CD4-positive, CD25-positive, alpha-beta regulatory T cell (primary cell): ENCODE data around the gene STYXL2. TPM values are rescaled to one million over a fixed set of nuclear protein-coding genes. Genes with fewer than 3 reads are reported as not detected.

ENCODE experiments used
- ATAC-seq, 2 donors: fragments of 150-1000 bp; cut with Tn5 transposase; one replicate each; pipeline ENCODE4 v1.10.0; 2021; ENCODE audit warnings: low read depth in 2 of 2, moderate number of reproducible peaks in 2 of 2, moderate library complexity in 1 of 2
- DNase-seq, 3 donors: peaks; one replicate each; pipeline versions ENCODE4 v3.0.0 to v3.0.0-alpha.2; 2012 to 2022; ENCODE audit warnings: mixed read lengths in 1 of 3
- H3K27ac ChIP-seq: one replicate; pipeline ENCODE4 v1.7.0; 2013; ENCODE audit warnings: mild to moderate bottlenecking, low read length; ENCODE audit not compliant: insufficient read depth, poor library complexity, severe bottlenecking
- H3K27me3 ChIP-seq: one replicate; pipeline ENCODE4 v1.7.0; 2013; ENCODE audit warnings: low read length; ENCODE audit not compliant: control insufficient read depth, insufficient read depth
- H3K36me3 ChIP-seq: one replicate; pipeline ENCODE4 v1.7.0; 2013; ENCODE audit warnings: mild to moderate bottlenecking, low read length, moderate library complexity; ENCODE audit not compliant: control insufficient read depth, insufficient read depth
- H3K4me1 ChIP-seq: 2 replicates; pipeline ENCODE4 v1.7.0; 2013; ENCODE audit warnings: mild to moderate bottlenecking, low read length; ENCODE audit not compliant: insufficient read depth, control insufficient read depth, poor library complexity, severe bottlenecking
- H3K4me3 ChIP-seq: one replicate; pipeline ENCODE4 v1.7.0; 2013; ENCODE audit warnings: low read depth, mild to moderate bottlenecking, low read length, moderate library complexity
- H3K9me3 ChIP-seq, 2 experiments: 1 replicate in 1 of 2; 2 replicates in 1 of 2; pipeline ENCODE4 v1.7.0; 2013; ENCODE audit warnings: low read length in 2 of 2, mild to moderate bottlenecking in 1 of 2, moderate library complexity in 1 of 2; ENCODE audit not compliant: control insufficient read depth in 2 of 2
- H3K27ac Mint-ChIP-seq, 3 donors: one replicate each; pipeline ENCODE4 v1.8.0; 2020 to 2022; ENCODE audit warnings: mild to moderate bottlenecking in 3 of 3, mixed read lengths in 3 of 3, moderate library complexity in 2 of 3
- H3K27me3 Mint-ChIP-seq: one replicate; pipeline ENCODE4 v1.8.0; 2022; ENCODE audit warnings: mild to moderate bottlenecking, mixed read lengths
- H3K36me3 Mint-ChIP-seq: one replicate; pipeline ENCODE4 v1.8.0; 2020; ENCODE audit warnings: mixed read lengths
- H3K4me1 Mint-ChIP-seq, 4 donors: one replicate each; pipeline ENCODE4 v1.8.0; 2020 to 2022; ENCODE audit warnings: mixed read lengths in 4 of 4, mild to moderate bottlenecking in 1 of 4
- H3K4me3 Mint-ChIP-seq, 4 donors: one replicate each; pipeline ENCODE4 v1.8.0; 2020 to 2022; ENCODE audit warnings: mild to moderate bottlenecking in 4 of 4, mixed read lengths in 4 of 4, moderate library complexity in 3 of 4
- H3K9me3 Mint-ChIP-seq, 7 donors: one replicate each; pipeline ENCODE4 v1.8.0; 2020 to 2022; ENCODE audit warnings: mixed read lengths in 7 of 7, mild to moderate bottlenecking in 3 of 7, moderate library complexity in 2 of 7
- polyA plus RNA-seq, 4 donors: library from polyadenylated mRNA; unstranded; fragments of 300-500 nt; fragmentation: Illumina TruSeq; gene quantifications; one replicate each; pipeline ENCODE4 v1.2.3, GENCODE V29; 2021
- total RNA-seq: library from RNA; stranded (reverse); gene quantifications from one replicate; pipeline ENCODE4 v1.2.3, GENCODE V29; 2022

The STYXL2 gene
- total RNA-seq (not detected), polyA plus RNA-seq (not detected)

- Mint-ChIP-seq H3K27me3 (no peaks in the 10 kb centered on the region), H3K9me3 (peaks cover 0 to 3% (median 0%) of the 10 kb centered on the region in 7 donors), H3K27ac (peak within 1 kb of the TSS; percentile 24 to 86 (median 85)), H3K4me1 (peaks cover 10 to 49% (median 24%) of the 10 kb centered on the region in 4 donors), H3K36me3 (peaks cover 5% of the 10 kb centered on the region), H3K4me3 (peak within 1 kb of the TSS in 1 of 4 donors; percentile 8)
- Histone ChIP-seq H3K27me3 (no peaks in the 10 kb centered on the region), H3K4me3 (no peak within 1 kb of the TSS), H3K4me1 (peaks cover 25% of the 10 kb centered on the region), H3K27ac (no peak within 1 kb of the TSS), H3K9me3 (no peaks in the 10 kb centered on the region), H3K36me3 (no peaks in the 10 kb centered on the region)
- DNase-seq, result no peak
- no peak for ATAC-seq
Observed at GRCh38 chr1:167093846-167094516, at the start of gene STYXL2. TSS of gene STYXL2 (plus strand) at chr1:167094075. CDS start at chr1:167094850, 775 bp downstream.

- Histone ChIP-seq H3K4me3 (no peak overlapping the region), H3K27ac (no peak overlapping the region), H3K4me1 (no peaks in the 10 kb centered on the region), H3K36me3 (peaks cover 45% of the 10 kb centered on the region), H3K9me3 (no peaks in the 10 kb centered on the region), H3K27me3 (no peaks in the 10 kb centered on the region)
- peaks cover 5% of the 10 kb centered on the region for H3K27me3 Mint-ChIP-seq
- no peak for ATAC-seq
- peak overlapping the region in 2 of 3 donors; percentile 46 to 67 for H3K27ac Mint-ChIP-seq
- H3K4me3 Mint-ChIP-seq, result no peak overlapping the region
- H3K9me3 Mint-ChIP-seq, result no peaks in the 10 kb centered on the region
- no peak for DNase-seq
- H3K4me1 Mint-ChIP-seq, result no peaks in the 10 kb centered on the region
- H3K36me3 Mint-ChIP-seq, result peaks cover 29% of the 10 kb centered on the region
Observed at GRCh38 chr1:167051907-167052306, 42.0 kb upstream of the STYXL2 start.

- H3K27ac Mint-ChIP-seq, result peak overlapping the region in 1 of 3 donors; percentile 46
- Histone ChIP-seq H3K9me3 (no peaks in the 10 kb centered on the region), H3K4me1 (no peaks in the 10 kb centered on the region), H3K27ac (no peak overlapping the region), H3K27me3 (no peaks in the 10 kb centered on the region), H3K4me3 (no peak overlapping the region), H3K36me3 (peaks cover 45% of the 10 kb centered on the region)
- peaks cover 29% of the 10 kb centered on the region for H3K36me3 Mint-ChIP-seq
- no peaks in the 10 kb centered on the region for H3K4me1 Mint-ChIP-seq
- H3K9me3 Mint-ChIP-seq, result no peaks in the 10 kb centered on the region
- ATAC-seq (no peak), DNase-seq (no peak)
- no peak overlapping the region for H3K4me3 Mint-ChIP-seq
- peaks cover 2% of the 10 kb centered on the region for H3K27me3 Mint-ChIP-seq
Observed at GRCh38 chr1:167052389-167052788, 41.5 kb upstream of the STYXL2 start.

- no peak for DNase-seq
- Mint-ChIP-seq H3K4me1 (peaks cover 0 to 8% (median 3%) of the 10 kb centered on the region in 4 donors), H3K27me3 (no peaks in the 10 kb centered on the region), H3K36me3 (peaks cover 26% of the 10 kb centered on the region), H3K4me3 (no peak overlapping the region), H3K27ac (no peak overlapping the region), H3K9me3 (no peaks in the 10 kb centered on the region)
- no peak for ATAC-seq
- H3K4me1 ChIP-seq, result peaks cover 5% of the 10 kb centered on the region
- H3K27ac ChIP-seq, result no peak overlapping the region
- no peaks in the 10 kb centered on the region for H3K9me3 ChIP-seq
- no peak overlapping the region for H3K4me3 ChIP-seq
- no peaks in the 10 kb centered on the region for H3K27me3 ChIP-seq
- H3K36me3 ChIP-seq, result peaks cover 45% of the 10 kb centered on the region
Observed at GRCh38 chr1:167054531-167054930, 39.3 kb upstream of the STYXL2 start.

- no peaks in the 10 kb centered on the region for H3K27me3 Mint-ChIP-seq
- no peaks in the 10 kb centered on the region for H3K9me3 Mint-ChIP-seq
- no peak overlapping the region for H3K4me3 ChIP-seq
- peaks cover 22% of the 10 kb centered on the region for H3K36me3 Mint-ChIP-seq
- no peaks in the 10 kb centered on the region for H3K27me3 ChIP-seq
- H3K9me3 ChIP-seq, result no peaks in the 10 kb centered on the region
- H3K4me3 Mint-ChIP-seq, result no peak overlapping the region
- DNase-seq, result no peak
- peaks cover 45% of the 10 kb centered on the region for H3K36me3 ChIP-seq
- no peak overlapping the region for H3K27ac ChIP-seq
- peaks cover 0 to 10% (median 4%) of the 10 kb centered on the region in 4 donors for H3K4me1 Mint-ChIP-seq
- peaks cover 5% of the 10 kb centered on the region for H3K4me1 ChIP-seq
- H3K27ac Mint-ChIP-seq, result no peak overlapping the region
- ATAC-seq, result no peak
Observed at GRCh38 chr1:167054946-167055630, 38.8 kb upstream of the STYXL2 start.

GRCh38 chr1:167056529-167057231 lies 37.2 kb upstream of the STYXL2 start:
- H3K9me3 Mint-ChIP-seq, result no peaks in the 10 kb centered on the region
- H3K36me3 ChIP-seq, result peaks cover 46% of the 10 kb centered on the region

GRCh38 chr1:167057241-167057688 lies 36.6 kb upstream of the STYXL2 start:
- Histone ChIP-seq H3K4me1 (peaks cover 5% of the 10 kb centered on the region), H3K9me3 (no peaks in the 10 kb centered on the region), H3K4me3 (no peak overlapping the region), H3K36me3 (peaks cover 40% of the 10 kb centered on the region), H3K27me3 (no peaks in the 10 kb centered on the region), H3K27ac (no peak overlapping the region)
- Mint-ChIP-seq H3K36me3 (peaks cover 16% of the 10 kb centered on the region), H3K4me3 (no peak overlapping the region), H3K27ac (no peak overlapping the region), H3K9me3 (no peaks in the 10 kb centered on the region), H3K27me3 (no peaks in the 10 kb centered on the region), H3K4me1 (peaks cover 0 to 10% (median 5%) of the 10 kb centered on the region in 4 donors)
- ATAC-seq (no peak), DNase-seq (peak in 1 of 3 donors; percentile 57)

More at GRCh38 chr1:167056529-167057231, 37.2 kb upstream of the STYXL2 start:
- DNase-seq, result no peak
- Histone ChIP-seq H3K27ac (no peak overlapping the region), H3K4me1 (peaks cover 5% of the 10 kb centered on the region), H3K9me3 (no peaks in the 10 kb centered on the region), H3K27me3 (no peaks in the 10 kb centered on the region), H3K4me3 (no peak overlapping the region)
- peaks cover 22% of the 10 kb centered on the region for H3K36me3 Mint-ChIP-seq
- no peak overlapping the region for H3K27ac Mint-ChIP-seq
- ATAC-seq, result no peak
- no peaks in the 10 kb centered on the region for H3K27me3 Mint-ChIP-seq
- H3K4me1 Mint-ChIP-seq, result peaks cover 0 to 10% (median 5%) of the 10 kb centered on the region in 4 donors
- H3K4me3 Mint-ChIP-seq, result no peak overlapping the region
